Erythroblast (primary cell): Measurements from ENCODE around the gene DCDC2B.

Source experiments
- GATA1 ChIP-seq: IDR thresholded peaks from 2 replicates; pipeline ENCODE4 v1.6.1; 2011; ENCODE audit warnings: low read depth, mild to moderate bottlenecking, control low read depth, low read length, moderate library complexity
- POLR2A ChIP-seq: IDR thresholded peaks from 2 replicates; pipeline ENCODE4 v1.6.1; 2011; ENCODE audit warnings: mild to moderate bottlenecking, low read length

DNA sequence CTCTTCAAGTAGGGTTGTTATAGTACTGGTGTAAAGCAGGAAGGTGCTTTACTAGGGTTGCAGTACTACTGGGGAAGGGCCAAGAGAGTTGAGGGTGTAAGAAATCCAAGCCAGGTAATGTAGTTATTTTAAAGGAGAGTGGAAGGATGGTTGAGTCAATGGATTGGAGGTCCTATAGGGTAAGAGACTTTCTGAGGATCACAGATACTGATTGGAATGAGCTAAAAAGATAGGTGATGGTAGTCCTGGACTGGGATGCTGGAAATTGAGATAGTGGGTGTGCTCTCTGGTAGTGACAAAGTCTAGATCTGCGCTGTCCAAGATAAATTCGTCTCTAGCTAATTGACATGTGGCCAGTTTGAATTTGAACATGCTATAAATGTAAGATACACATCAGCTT lies 22.4 kb upstream of the DCDC2B start:
- TF ChIP-seq POLR2A: no peak
- no peak for TF ChIP-seq GATA1
